ENCODE results near the gene SESN1. TPM values are rescaled to one million over a fixed set of nuclear protein-coding genes. Genes with fewer than 3 reads are reported as not detected.
"Not testable (repeated sequence)": the region's sequence is repeated elsewhere in the genome, so short reads cannot be mapped to it uniquely, and the experiment has no call there.

SESN1 gene
- polyA plus RNA-seq, 3 donors, result 1.8 to 21.0 (median 3.1) TPM

GRCh38 chr6:109087661-109088264 lies 6.9 kb downstream of the SESN1 start:
- Mint-ChIP-seq H3K4me1 (peaks cover 40% of the 10 kb centered on the region), H3K27ac (peak overlapping the region in 1 of 7 donors; percentile 50), H3K27me3 (ENCODE audit: low read depth in 3 of 3) (no peaks in the 10 kb centered on the region), H3K36me3 (peaks cover 8 to 27% of the 10 kb centered on the region in 2 donors), H3K9me3 (no peaks in the 10 kb centered on the region), H3K4me3 (peak overlapping the region in 1 of 2 donors; percentile 33)
- H2AFZ ChIP-seq (ENCODE audit: insufficient read depth, low read depth, low read length, poor library complexity, severe bottlenecking), result no peak overlapping the region
- H3K36me3 ChIP-seq (replicated peaks in 1 of 2; ENCODE audit: control insufficient read depth in 1 of 2, insufficient read depth in 2 of 2, low read length in 2 of 2), result peaks cover 0 to 27% of the 10 kb centered on the region in 2 donors
- TF ChIP-seq CTCF (IDR thresholded peaks at IDR 0.05), result no peak
- intact Hi-C loops (cut with micrococcal nuclease), result no loop called here
- no peak overlapping the region for H3K9ac ChIP-seq (ENCODE audit: insufficient read depth, low read length, poor library complexity, severe bottlenecking)
- no peaks in the 10 kb centered on the region for H3K9me3 ChIP-seq (replicated peaks in 1 of 2; ENCODE audit: control insufficient read depth in 1 of 2, insufficient read depth in 1 of 2, low read length in 2 of 2)
- WGBS (ENCODE audit: insufficient coverage), result 20% methylated on average over 1 of the region's 5 CpGs
- peaks cover 21 to 32% of the 10 kb centered on the region in 2 donors for H3K4me1 ChIP-seq (ENCODE audit: control insufficient read depth in 1 of 2, insufficient read depth in 2 of 2, low read length in 2 of 2)
- H3K4me2 ChIP-seq (replicated peaks; ENCODE audit: extremely low read depth, low read length, poor library complexity, severe bottlenecking), result no peak overlapping the region
- no peak for DNase-seq
- H3K27me3 ChIP-seq (ENCODE audit: control insufficient read depth in 2 of 2, insufficient read depth in 2 of 2, low read length in 2 of 2), result no peaks in the 10 kb centered on the region
- peaks cover 44% of the 10 kb centered on the region for H3K79me2 ChIP-seq (ENCODE audit: insufficient read depth, low read length)
- no peak overlapping the region for H3K4me3 ChIP-seq (replicated peaks in 1 of 3; ENCODE audit: low read depth in 2 of 3, low read length in 3 of 3)
- no peak overlapping the region for H3K27ac ChIP-seq (ENCODE audit: low read depth in 1 of 2, low read length in 2 of 2)
- H4K20me1 ChIP-seq (ENCODE audit: insufficient read depth, low read length), result peaks cover 29% of the 10 kb centered on the region

GRCh38 chr6:109084146-109084545 lies 10.5 kb downstream of the SESN1 start:
- H4K20me1 ChIP-seq (ENCODE audit: insufficient read depth, low read length), result peaks cover 13% of the 10 kb centered on the region
- H2AFZ ChIP-seq (ENCODE audit: insufficient read depth, low read depth, low read length, poor library complexity, severe bottlenecking); intact Hi-C loops (cut with micrococcal nuclease); H3K27me3 Mint-ChIP-seq (ENCODE audit: low read depth in 3 of 3); H3K27me3 ChIP-seq (ENCODE audit: control insufficient read depth in 2 of 2, insufficient read depth in 2 of 2, low read length in 2 of 2); H3K9me3 Mint-ChIP-seq; H3K4me2 ChIP-seq (replicated peaks; ENCODE audit: extremely low read depth, low read length, poor library complexity, severe bottlenecking); H3K79me2 ChIP-seq (ENCODE audit: insufficient read depth, low read length); H3K9ac ChIP-seq (ENCODE audit: insufficient read depth, low read length, poor library complexity, severe bottlenecking); H3K27ac ChIP-seq (ENCODE audit: low read depth in 1 of 2, low read length in 2 of 2); H3K9me3 ChIP-seq (replicated peaks in 1 of 2; ENCODE audit: control insufficient read depth in 1 of 2, insufficient read depth in 1 of 2, low read length in 2 of 2); H3K4me3 Mint-ChIP-seq; H3K4me3 ChIP-seq (replicated peaks in 1 of 3; ENCODE audit: low read depth in 2 of 3, low read length in 3 of 3); DNase-seq: not testable (repeated sequence)
- Mint-ChIP-seq H3K27ac (peak overlapping the region in 1 of 7 donors; percentile 66), H3K4me1 (peaks cover 17% of the 10 kb centered on the region), H3K36me3 (peaks cover 14 to 24% of the 10 kb centered on the region in 2 donors)
- peaks cover 5 to 15% of the 10 kb centered on the region in 2 donors for H3K4me1 ChIP-seq (ENCODE audit: control insufficient read depth in 1 of 2, insufficient read depth in 2 of 2, low read length in 2 of 2)
- WGBS (ENCODE audit: insufficient coverage), result no CpG with 5 or more reads among the region's 8 CpGs
- H3K36me3 ChIP-seq (replicated peaks in 1 of 2; ENCODE audit: control insufficient read depth in 1 of 2, insufficient read depth in 2 of 2, low read length in 2 of 2), result peaks cover 0 to 27% of the 10 kb centered on the region in 2 donors
